Osteoblast (primary cell): ENCODE data around the gene AADAT. TPM values are rescaled to one million over a fixed set of nuclear protein-coding genes. Genes with fewer than 3 reads are reported as not detected.

Experiments used
- DNase-seq: peaks from one replicate; pipeline ENCODE4 v3.0.0; 2011; ENCODE audit warnings: low spot score, mixed read lengths; ENCODE audit not compliant: insufficient read length; ENCODE audit errors: missing footprints
- H2AFZ ChIP-seq: 2 replicates; pipeline ENCODE4 v1.6.0; 2011; ENCODE audit warnings: mild to moderate bottlenecking, low read length
- H3K27ac ChIP-seq: 2 replicates; pipeline ENCODE4 v1.5.1; 2011; ENCODE audit warnings: mild to moderate bottlenecking, low read depth, low read length, moderate library complexity
- H3K27me3 ChIP-seq: 2 replicates; pipeline ENCODE4 v1.6.0; 2012; ENCODE audit warnings: mild to moderate bottlenecking, control low read depth, inconsistent platforms, low read length, moderate library complexity; ENCODE audit not compliant: insufficient read depth
- H3K36me3 ChIP-seq: 2 replicates; pipeline ENCODE4 v1.5.1; 2011; ENCODE audit warnings: mild to moderate bottlenecking, low read length, control low read depth, moderate library complexity; ENCODE audit not compliant: insufficient read depth
- H3K4me1 ChIP-seq: 2 replicates; pipeline ENCODE4 v1.5.1; 2011; ENCODE audit warnings: mild to moderate bottlenecking, low read length, control low read depth, moderate library complexity; ENCODE audit not compliant: insufficient read depth
- H3K4me2 ChIP-seq: 2 replicates; pipeline ENCODE4 v1.6.0; 2011; ENCODE audit warnings: mild to moderate bottlenecking, low read length; ENCODE audit not compliant: insufficient read depth
- H3K4me3 ChIP-seq: fragments of 200-600 bp; sonication (generic); 3 replicates; pipeline ENCODE4 v1.5.1; 2012; ENCODE audit warnings: mild to moderate bottlenecking, low read length, inconsistent platforms; ENCODE audit not compliant: insufficient read depth
- H3K79me2 ChIP-seq: 2 replicates; pipeline ENCODE4 v1.6.0; 2012; ENCODE audit warnings: mild to moderate bottlenecking, low read length, control low read depth, inconsistent platforms; ENCODE audit not compliant: insufficient read depth
- H3K9me3 ChIP-seq: 2 replicates; pipeline ENCODE4 v1.5.1; 2011; ENCODE audit warnings: low read depth, low read length, control low read depth
- H4K20me1 ChIP-seq: 2 replicates; pipeline ENCODE4 v1.6.0; 2012; ENCODE audit warnings: mild to moderate bottlenecking, low read length, control low read depth; ENCODE audit not compliant: insufficient read depth
- total RNA-seq: library from RNA; depleted of rRNA; stranded (reverse); fragments of >200 nt; gene quantifications from 2 replicates; pipeline ENCODE4 v1.2.3, GENCODE V29; 2012
- TF ChIP-seq, protein P1 (sequence below): IDR thresholded peaks from 2 replicates; pipeline ENCODE4 v1.5.1; 2011; ENCODE audit warnings: mild to moderate bottlenecking, low read depth, low read length, moderate library complexity; ENCODE audit errors: extremely low read depth

AADAT gene
- total RNA-seq, 1 donor, result 4.0 TPM

DNA sequence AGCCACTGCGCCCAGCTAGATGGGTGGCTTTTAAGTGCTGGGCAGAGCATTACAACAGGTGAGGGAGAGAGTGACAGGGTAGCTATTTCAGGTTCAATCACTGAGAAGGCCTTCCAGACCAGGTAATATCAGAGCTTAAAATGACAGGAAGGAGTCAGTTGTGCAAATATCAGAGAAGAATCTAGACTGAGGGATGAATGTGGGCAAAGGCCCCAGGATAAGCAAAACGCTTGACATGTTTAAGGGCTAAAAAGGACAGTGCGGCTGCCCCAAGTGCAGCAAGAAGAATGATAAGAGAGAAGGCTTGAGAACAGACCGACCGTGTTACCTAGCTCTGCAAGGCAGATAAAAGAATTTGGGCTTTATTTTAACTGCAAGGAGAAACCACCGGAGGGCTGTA, 18.6 kb downstream of the AADAT start:
- Histone ChIP-seq H3K9me3 (no peaks in the 10 kb centered on the region), H3K27me3 (no peaks in the 10 kb centered on the region), H4K20me1 (no peaks in the 10 kb centered on the region), H2AFZ (no peak overlapping the region), H3K36me3 (peaks cover 5% of the 10 kb centered on the region), H3K4me3 (no peak overlapping the region), H3K79me2 (no peaks in the 10 kb centered on the region), H3K27ac (no peak overlapping the region), H3K4me2 (no peak overlapping the region), H3K4me1 (no peaks in the 10 kb centered on the region)
- DNase-seq, result no peak
- TF ChIP-seq, protein P1, sequence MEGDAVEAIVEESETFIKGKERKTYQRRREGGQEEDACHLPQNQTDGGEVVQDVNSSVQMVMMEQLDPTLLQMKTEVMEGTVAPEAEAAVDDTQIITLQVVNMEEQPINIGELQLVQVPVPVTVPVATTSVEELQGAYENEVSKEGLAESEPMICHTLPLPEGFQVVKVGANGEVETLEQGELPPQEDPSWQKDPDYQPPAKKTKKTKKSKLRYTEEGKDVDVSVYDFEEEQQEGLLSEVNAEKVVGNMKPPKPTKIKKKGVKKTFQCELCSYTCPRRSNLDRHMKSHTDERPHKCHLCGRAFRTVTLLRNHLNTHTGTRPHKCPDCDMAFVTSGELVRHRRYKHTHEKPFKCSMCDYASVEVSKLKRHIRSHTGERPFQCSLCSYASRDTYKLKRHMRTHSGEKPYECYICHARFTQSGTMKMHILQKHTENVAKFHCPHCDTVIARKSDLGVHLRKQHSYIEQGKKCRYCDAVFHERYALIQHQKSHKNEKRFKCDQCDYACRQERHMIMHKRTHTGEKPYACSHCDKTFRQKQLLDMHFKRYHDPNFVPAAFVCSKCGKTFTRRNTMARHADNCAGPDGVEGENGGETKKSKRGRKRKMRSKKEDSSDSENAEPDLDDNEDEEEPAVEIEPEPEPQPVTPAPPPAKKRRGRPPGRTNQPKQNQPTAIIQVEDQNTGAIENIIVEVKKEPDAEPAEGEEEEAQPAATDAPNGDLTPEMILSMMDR, result no peak

DNA sequence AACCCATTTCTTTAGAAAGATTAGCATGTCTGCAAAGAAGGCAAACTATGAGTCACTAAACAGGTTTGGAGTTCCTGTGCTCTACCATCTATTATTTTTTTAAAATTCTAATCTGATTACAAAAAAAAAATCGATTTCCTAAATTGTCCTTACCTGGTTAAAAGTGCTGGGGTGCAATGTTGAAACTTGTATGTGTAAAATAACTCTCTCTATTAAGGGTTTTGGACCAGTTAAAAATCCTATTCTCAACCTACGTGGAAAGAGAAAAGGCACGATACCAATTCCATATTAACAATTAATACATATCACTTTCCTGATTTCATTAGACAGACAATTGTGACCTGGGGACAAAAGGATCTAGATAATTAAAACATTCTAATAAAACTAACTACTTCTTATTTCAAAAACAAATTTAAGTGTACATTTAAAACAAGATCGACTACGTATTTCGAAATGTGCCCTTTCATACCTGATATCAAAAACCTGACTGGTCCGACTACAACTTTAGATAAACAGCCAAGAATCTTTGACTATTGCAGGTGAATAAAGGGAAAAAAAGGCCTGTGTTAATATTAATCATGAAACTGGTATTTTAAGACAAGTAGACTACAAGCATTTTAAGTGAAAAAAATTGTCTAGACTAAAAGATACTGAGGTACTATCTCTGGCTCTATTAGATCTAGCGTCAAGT, 21.2 kb downstream of the AADAT start:
- H3K9me3 ChIP-seq, result no peaks in the 10 kb centered on the region
- peaks cover 5% of the 10 kb centered on the region for H3K36me3 ChIP-seq
- no peaks in the 10 kb centered on the region for H3K79me2 ChIP-seq
- H3K4me3 ChIP-seq, result no peak overlapping the region
- no peak overlapping the region for H3K4me2 ChIP-seq
- TF ChIP-seq, protein P1, result no peak
- H4K20me1 ChIP-seq, result no peaks in the 10 kb centered on the region
- no peak for DNase-seq
- no peak overlapping the region for H2AFZ ChIP-seq
- no peaks in the 10 kb centered on the region for H3K27me3 ChIP-seq
- no peak overlapping the region for H3K27ac ChIP-seq
- H3K4me1 ChIP-seq, result no peaks in the 10 kb centered on the region

DNA sequence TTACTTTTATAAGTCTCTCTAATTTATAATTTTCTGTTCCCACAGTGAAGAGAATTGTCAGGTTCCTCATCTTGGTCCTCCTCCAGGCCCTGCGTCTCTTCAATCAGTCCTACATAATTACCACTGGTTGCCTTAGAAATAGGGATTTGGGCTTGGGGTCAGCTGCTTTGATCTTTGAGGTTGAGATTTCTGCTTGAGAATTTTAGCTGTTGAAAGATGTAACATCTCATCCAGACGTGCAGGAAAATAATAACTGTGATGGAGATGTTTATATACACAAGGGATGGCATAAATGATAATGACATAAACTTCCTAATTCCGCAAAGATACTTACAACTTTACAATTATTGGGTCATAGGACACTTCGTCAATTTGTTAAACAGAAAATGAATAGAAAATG, 30.3 kb downstream of the AADAT start:
- no peaks in the 10 kb centered on the region for H3K79me2 ChIP-seq
- no peaks in the 10 kb centered on the region for H3K4me1 ChIP-seq
- H3K27ac ChIP-seq, result no peak overlapping the region
- no peak overlapping the region for H3K4me3 ChIP-seq
- H2AFZ ChIP-seq, result no peak overlapping the region
- H4K20me1 ChIP-seq, result no peaks in the 10 kb centered on the region
- no peaks in the 10 kb centered on the region for H3K9me3 ChIP-seq
- TF ChIP-seq, protein P1, result no peak
- H3K36me3 ChIP-seq, result peaks cover 16% of the 10 kb centered on the region
- no peak for DNase-seq
- H3K27me3 ChIP-seq, result no peaks in the 10 kb centered on the region
- H3K4me2 ChIP-seq, result no peak overlapping the region

DNA sequence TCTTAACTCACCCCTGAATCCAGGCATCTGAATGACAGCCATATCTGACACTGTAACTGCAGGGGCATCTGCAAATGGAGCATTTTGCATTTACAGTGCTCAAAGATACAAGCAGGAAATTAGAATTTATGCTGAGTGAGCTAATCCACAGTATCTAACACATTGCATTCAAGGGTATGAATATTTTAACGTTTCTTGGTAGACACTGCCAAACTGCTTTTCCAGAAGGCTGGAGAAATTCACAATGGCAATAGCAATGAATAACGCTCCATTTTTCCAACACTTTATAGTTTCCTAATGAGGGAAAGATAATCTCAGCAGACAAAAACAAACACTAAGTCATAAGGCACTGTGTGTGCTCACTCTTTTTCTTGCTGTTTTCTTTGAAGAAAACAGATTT, 30.9 kb downstream of the AADAT start:
- no peaks in the 10 kb centered on the region for H3K27me3 ChIP-seq
- H3K4me1 ChIP-seq, result no peaks in the 10 kb centered on the region
- no peaks in the 10 kb centered on the region for H4K20me1 ChIP-seq
- TF ChIP-seq, protein P1, result no peak
- no peak overlapping the region for H3K4me2 ChIP-seq
- H3K79me2 ChIP-seq, result no peaks in the 10 kb centered on the region
- no peaks in the 10 kb centered on the region for H3K9me3 ChIP-seq
- H3K36me3 ChIP-seq, result peaks cover 16% of the 10 kb centered on the region
- no peak overlapping the region for H3K27ac ChIP-seq
- no peak for DNase-seq
- H3K4me3 ChIP-seq, result no peak overlapping the region
- no peak overlapping the region for H2AFZ ChIP-seq
